ENCODE data around the gene GRID1. TPM values are rescaled to one million over a fixed set of nuclear protein-coding genes. Genes with fewer than 3 reads are reported as not detected.

GRID1 gene
- total RNA-seq, 4 donors from 2014 or later = 0.35 to 10.7 (median 1.3) TPM

DNA sequence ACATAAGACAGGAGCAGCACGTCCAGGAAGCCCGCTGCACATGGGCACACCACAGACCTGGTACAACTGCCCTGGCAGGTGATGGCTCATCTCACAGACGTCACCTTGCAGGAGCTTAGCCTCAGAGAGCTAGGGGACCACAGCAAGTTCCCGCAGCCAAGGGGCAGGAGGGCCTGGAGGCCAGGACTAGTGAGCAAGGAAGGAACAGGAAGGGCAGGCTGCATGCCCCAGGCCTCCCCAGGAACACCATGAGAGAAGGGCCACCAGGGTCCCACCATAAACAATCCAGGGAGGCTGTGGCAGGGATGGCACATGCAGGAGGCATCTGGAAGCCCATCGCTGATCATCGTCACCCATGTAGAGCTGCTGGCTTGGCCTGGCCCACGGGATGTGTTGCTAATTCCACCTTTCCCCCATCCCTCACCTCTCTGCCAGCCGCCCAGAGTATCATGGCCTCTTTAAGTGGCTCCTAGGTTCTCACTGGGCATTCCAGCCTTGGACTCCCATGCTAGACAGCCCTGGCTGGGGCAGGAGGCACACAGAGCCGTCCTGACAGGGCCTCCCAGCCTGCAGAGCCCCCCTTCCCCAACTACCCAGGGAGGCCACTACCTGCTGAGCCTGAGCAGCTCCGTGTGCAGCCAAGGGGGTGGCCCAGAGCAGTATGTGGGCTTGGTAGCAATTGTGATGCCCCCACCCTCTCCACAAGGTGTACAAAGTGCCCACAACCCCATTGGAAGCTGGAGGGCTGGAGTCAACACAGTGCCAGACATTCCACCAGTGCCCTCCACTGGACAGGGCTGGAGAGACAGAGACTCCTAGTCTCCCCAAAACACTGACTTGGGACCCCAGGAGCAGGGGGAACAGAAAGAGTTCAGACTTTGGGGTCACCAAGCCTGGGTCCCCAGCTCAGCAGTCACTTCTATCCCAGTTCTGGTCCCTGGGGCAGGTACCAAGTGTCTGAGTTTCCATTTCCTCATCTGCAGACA lies 35.5 kb downstream of the GRID1 start:
- no peaks in the 10 kb centered on the region for H3K9me3 ChIP-seq
- TF ChIP-seq, protein P1, sequence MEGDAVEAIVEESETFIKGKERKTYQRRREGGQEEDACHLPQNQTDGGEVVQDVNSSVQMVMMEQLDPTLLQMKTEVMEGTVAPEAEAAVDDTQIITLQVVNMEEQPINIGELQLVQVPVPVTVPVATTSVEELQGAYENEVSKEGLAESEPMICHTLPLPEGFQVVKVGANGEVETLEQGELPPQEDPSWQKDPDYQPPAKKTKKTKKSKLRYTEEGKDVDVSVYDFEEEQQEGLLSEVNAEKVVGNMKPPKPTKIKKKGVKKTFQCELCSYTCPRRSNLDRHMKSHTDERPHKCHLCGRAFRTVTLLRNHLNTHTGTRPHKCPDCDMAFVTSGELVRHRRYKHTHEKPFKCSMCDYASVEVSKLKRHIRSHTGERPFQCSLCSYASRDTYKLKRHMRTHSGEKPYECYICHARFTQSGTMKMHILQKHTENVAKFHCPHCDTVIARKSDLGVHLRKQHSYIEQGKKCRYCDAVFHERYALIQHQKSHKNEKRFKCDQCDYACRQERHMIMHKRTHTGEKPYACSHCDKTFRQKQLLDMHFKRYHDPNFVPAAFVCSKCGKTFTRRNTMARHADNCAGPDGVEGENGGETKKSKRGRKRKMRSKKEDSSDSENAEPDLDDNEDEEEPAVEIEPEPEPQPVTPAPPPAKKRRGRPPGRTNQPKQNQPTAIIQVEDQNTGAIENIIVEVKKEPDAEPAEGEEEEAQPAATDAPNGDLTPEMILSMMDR (IDR thresholded peaks at IDR 0.05) = no peak
- TF ChIP-seq POLR2A (IDR thresholded peaks at IDR 0.05) = no peak
- no peaks in the 10 kb centered on the region for H3K4me1 ChIP-seq
- H3K27ac ChIP-seq = no peak overlapping the region
- no peaks in the 10 kb centered on the region for H3K36me3 ChIP-seq
- no peak for DNase-seq
- H3K27me3 ChIP-seq = no peaks in the 10 kb centered on the region
- no peak overlapping the region for H3K4me3 ChIP-seq

DNA sequence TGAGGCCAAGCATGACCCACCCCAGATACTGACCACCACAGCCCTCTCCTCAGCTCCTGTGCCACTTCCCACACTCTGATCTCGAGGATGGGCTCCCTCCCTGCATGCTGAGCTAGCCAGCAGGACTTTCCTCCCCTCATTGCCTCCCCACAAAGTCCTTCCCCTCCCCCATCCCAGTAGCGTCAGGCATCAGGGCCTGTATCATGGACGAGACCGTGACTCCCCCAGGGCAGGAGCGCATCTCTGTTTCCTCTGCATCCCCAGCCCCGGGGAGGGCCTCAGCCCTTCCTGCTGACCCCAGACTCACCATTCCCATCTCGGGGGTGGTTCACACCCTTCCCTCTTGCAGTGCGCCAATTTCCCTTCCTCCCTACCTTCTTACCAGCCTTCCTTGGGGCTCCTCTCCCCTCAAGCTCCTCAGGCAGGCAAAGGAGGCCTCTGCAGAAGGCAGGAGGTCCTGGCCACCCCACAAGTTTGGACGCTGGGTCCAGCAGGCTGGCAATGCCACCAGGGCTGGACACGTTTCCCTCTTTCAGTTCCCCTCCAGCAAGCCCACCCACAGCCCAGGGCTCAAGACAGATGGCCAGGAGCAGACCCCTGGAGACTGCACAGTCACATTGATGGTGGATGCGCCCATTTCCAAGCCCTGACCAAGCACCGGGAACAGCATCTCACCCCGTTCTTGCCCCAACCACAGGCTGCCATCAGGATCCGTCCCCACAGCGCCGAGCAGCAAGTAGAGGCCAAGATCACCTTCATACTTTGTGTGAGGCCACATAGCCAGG lies 36.5 kb downstream of the GRID1 start:
- Histone ChIP-seq H3K36me3 (no peaks in the 10 kb centered on the region), H3K27me3 (no peaks in the 10 kb centered on the region), H3K4me1 (no peaks in the 10 kb centered on the region), H3K27ac (no peak overlapping the region), H3K4me3 (no peak overlapping the region), H3K9me3 (no peaks in the 10 kb centered on the region)
- DNase-seq = no peak
- TF ChIP-seq, protein P1 (IDR thresholded peaks at IDR 0.05) = no peak
- TF ChIP-seq POLR2A (IDR thresholded peaks at IDR 0.05) = no peak

DNA sequence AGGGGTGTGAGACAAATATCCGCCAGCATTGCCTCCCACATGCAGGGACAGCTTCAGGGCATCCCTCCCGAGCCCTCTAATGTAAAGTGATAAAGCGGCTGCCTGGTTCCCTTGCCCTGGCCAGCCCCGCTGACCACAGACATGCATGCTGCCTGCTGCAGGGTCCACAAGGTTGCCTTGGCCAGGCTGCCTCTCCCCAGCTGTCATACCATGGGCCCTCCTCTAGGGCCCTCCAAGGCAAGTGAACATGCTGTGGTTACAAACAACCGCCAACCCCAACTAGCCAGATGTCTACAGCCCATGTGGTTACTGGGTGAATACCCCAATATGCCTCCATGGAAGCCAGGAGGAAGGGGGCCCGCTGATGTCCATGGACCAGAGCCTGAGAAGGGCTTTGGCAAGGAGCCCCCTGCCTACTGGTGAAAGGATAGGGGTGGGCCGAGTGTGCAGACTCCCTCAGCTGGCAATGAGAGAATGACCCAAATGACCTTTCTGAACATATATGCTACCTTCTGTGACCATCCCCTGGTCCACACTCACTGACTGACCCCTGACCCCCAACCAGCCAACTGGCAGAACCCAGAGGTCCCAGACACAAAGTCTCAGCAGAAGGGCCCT lies 37.4 kb downstream of the GRID1 start:
- H3K9me3 ChIP-seq = no peaks in the 10 kb centered on the region
- no peak for DNase-seq
- H3K4me3 ChIP-seq = no peak overlapping the region
- no peaks in the 10 kb centered on the region for H3K27me3 ChIP-seq
- H3K36me3 ChIP-seq = no peaks in the 10 kb centered on the region
- H3K27ac ChIP-seq = no peak overlapping the region
- TF ChIP-seq, protein P1 (IDR thresholded peaks at IDR 0.05) = no peak
- no peak for TF ChIP-seq POLR2A (IDR thresholded peaks at IDR 0.05)
- no peaks in the 10 kb centered on the region for H3K4me1 ChIP-seq

GRCh38 chr10:86327954-86328725 lies 38.5 kb downstream of the GRID1 start:
- H3K4me3 ChIP-seq = no peak overlapping the region
- no peaks in the 10 kb centered on the region for H3K36me3 ChIP-seq
- TF ChIP-seq POLR2A (IDR thresholded peaks at IDR 0.05) = no peak
- TF ChIP-seq, protein P1 (IDR thresholded peaks at IDR 0.05) = no peak
- no peaks in the 10 kb centered on the region for H3K9me3 ChIP-seq
- no peak for DNase-seq
- H3K27ac ChIP-seq = no peak overlapping the region
- no peaks in the 10 kb centered on the region for H3K27me3 ChIP-seq
- no peaks in the 10 kb centered on the region for H3K4me1 ChIP-seq

DNA sequence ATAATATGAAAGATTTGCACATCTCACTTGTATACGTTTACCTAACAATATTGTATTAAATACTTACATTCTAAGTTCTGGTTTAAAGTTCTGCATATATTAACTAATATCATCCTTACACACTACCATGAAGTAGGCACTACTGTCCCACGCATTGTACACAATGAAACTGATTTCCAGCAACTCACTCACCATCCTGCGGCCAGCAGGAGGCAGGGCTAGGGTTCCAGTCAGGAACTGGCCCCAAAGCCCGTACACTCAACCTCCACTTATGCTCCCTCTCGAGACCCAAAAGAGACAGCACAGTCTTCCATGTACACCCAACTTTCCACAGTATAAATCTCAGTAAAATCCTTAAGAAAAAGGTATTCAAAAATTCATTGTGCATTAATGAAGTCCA lies 41.4 kb downstream of the GRID1 start:
- no peak for DNase-seq

More for the DNA sequence above, 41.4 kb downstream of the GRID1 start:
- no peak for TF ChIP-seq POLR2A (IDR thresholded peaks at IDR 0.05)
- TF ChIP-seq, protein P1 (IDR thresholded peaks at IDR 0.05) = no peak
- Histone ChIP-seq H3K27ac (no peak overlapping the region), H3K36me3 (no peaks in the 10 kb centered on the region), H3K4me1 (no peaks in the 10 kb centered on the region), H3K4me3 (no peak overlapping the region), H3K9me3 (no peaks in the 10 kb centered on the region), H3K27me3 (no peaks in the 10 kb centered on the region)

All from Peyer's patch (tissue), 4 donors.